GM12873 (cell line): ENCODE measurements around the gene TELO2.

Experiments used
- TF ChIP-seq, protein P1 (sequence below): IDR thresholded peaks from 2 replicates; pipeline ENCODE4 v1.5.1; 2012; ENCODE audit warnings: low read depth, mild to moderate bottlenecking, moderate library complexity, low read length, control low read depth; ENCODE audit not compliant: insufficient read depth; ENCODE audit errors: missing control alignments

The TELO2 gene

DNA sequence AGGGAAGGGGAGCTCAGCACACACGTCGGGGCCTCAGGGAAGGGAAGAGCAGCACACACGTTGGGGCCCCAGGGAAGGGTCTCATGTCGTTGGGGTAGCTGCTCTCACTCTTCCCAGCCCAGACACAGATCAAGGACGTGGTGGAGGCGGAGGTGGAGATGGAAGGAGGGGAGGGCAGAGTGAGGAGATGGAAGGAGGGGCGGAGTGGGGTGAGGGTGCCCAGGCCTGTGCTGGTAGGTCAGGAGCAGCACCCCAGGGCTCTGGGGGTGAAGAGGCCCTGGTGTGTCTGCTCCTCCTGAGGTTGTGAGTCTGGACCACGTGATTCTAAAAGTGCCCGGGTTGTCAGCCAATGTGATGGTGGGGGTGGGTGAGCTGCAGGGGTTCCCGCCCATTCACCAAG is 33.2 kb upstream of the TELO2 start:
- TF ChIP-seq, protein P1, sequence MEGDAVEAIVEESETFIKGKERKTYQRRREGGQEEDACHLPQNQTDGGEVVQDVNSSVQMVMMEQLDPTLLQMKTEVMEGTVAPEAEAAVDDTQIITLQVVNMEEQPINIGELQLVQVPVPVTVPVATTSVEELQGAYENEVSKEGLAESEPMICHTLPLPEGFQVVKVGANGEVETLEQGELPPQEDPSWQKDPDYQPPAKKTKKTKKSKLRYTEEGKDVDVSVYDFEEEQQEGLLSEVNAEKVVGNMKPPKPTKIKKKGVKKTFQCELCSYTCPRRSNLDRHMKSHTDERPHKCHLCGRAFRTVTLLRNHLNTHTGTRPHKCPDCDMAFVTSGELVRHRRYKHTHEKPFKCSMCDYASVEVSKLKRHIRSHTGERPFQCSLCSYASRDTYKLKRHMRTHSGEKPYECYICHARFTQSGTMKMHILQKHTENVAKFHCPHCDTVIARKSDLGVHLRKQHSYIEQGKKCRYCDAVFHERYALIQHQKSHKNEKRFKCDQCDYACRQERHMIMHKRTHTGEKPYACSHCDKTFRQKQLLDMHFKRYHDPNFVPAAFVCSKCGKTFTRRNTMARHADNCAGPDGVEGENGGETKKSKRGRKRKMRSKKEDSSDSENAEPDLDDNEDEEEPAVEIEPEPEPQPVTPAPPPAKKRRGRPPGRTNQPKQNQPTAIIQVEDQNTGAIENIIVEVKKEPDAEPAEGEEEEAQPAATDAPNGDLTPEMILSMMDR = no peak

- TF ChIP-seq, protein P1 = no peak
These were observed 32.5 kb upstream of the TELO2 start for GRCh38 chr16:1460602-1461138.

- TF ChIP-seq, protein P1 = no peak
These were observed 32.0 kb upstream of the TELO2 start for GRCh38 chr16:1461146-1461545.

- TF ChIP-seq, protein P1 = no peak
These were observed 28.8 kb upstream of the TELO2 start for GRCh38 chr16:1464196-1464893.

- TF ChIP-seq, protein P1 = no peak
These were observed 28.1 kb upstream of the TELO2 start for GRCh38 chr16:1464894-1465566.

GRCh38 chr16:1465567-1465915 is 27.6 kb upstream of the TELO2 start:
- TF ChIP-seq, protein P1 = no peak

DNA sequence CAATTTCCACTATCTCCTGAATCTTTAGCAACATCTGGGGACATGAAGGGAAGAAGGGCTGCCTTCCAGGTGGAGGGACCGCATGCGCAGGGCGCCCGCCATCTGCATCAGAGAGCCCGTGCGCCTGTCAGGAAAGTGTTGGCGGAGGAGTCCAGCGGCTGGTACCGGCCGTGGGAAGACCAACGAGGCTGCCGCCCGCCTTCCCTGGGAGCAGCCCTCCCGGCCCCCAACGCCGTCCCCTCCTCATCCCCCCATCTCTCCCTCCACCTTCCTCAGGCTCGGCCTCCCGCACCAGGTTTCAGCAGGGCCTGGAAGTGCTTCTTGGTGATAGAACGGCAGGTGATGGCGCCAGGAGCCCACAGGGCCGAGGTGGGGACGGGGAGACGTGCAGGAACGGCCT is 27.1 kb upstream of the TELO2 start:
- TF ChIP-seq, protein P1 = no peak
